HG03280 (cell line): ENCODE measurements around the gene TMEM11.
"Not testable (repeated sequence)": the region's sequence is repeated elsewhere in the genome, so short reads cannot be mapped to it uniquely, and the experiment has no call there.

Source experiments
- ATAC-seq: cut with Tn5 transposase; IDR thresholded peaks from one replicate; pipeline ENCODE4 v1.9.1; 2021; ENCODE audit warnings: mild to moderate bottlenecking, moderate library complexity; ENCODE audit not compliant: unreplicated experiment

The TMEM11 gene

DNA sequence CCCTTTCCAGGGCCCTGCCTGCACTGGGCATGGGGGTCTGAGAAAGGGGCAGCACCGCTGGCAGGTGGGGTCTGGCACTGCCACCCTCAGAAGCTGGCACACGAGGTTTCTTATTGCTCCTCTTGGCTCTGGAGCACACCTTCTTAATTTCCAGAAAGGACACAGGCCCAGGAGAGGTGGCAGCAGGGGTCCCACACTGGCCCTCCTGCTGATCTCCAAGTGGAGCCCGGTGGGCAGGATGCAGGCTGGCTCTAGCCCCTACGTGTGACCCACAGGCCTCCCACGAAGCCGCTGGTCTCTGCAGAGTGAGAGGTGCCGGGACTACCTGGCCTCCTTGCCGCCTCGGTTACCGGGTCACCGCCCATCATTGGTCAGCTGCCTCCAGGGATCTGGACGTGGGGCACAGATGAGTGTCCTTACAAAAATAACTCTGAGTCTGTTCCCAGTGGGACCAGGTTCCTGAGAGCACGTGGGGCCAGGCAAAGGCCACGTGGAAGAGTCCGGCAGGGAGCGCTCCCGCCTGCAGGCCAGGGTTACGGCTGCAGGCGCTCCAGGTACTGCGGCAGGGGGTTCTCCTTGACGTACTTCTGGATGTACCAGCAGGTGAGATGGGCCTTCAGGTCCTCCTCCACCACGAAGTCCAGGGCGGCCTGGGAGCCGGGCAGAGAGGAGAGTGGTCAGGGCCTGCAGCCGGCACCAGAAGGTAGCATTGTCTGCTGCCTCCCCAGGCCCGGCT is 29.0 kb upstream of the TMEM11 start:
- ATAC-seq: no peak

- ATAC-seq: no peak
These were observed 28.2 kb upstream of the TMEM11 start for GRCh38 chr17:21242026-21242697.

DNA sequence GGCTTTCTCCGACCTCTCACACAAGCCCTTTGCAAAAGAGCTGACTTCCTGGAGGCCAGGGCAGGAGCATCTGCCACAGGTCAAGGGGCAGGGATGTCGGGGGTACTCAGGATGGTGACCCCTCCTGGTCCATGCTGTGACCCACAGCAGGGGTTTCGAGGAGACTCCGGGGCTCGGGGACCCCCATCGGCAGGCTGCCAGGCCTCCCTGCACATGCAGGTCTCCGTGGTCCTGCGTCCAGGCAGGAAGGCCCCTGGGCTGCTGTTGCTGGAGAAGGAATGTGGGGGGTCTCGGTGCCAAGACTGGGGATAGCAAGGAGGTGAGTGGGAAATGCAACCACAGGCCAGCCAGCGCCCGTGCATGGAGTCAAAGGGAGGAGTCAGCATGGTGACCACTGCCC is 27.6 kb upstream of the TMEM11 start:
- ATAC-seq: no peak

DNA sequence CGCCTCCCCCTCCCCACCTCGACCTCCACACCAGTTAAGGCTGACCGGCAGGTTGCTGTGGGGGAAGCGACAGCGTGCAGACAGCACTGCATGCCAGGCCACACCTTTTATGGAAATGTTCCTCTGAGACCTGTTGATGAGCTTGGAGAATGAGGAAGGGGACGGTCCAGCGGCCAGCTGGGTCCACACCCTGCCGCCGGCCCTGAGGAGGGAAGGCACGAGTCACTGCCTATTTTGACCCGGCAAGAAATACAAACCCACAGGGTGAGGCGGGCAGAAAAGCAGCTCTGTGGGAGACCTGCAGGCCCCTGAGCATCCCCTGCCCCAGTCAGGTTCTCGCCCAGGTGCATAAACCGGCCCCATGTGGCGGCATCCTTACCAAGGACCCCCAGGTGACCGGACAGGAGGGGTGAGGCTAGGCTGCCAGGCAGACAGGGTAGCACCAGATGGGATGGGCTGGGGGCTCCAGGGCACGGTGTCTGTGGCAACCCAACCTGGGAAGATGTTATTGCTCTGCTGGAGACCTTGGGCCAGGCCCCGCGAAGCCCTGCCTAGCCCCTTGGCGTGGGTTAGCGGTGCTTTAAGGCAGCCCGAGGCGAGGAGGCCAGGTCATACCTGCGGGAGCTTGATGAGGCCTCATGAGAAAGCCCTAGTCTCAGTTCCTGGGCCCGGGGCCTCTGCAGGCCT is 26.6 kb upstream of the TMEM11 start:
- no peak for ATAC-seq

GRCh38 chr17:21239680-21240368 is 25.9 kb upstream of the TMEM11 start:
- no peak for ATAC-seq

DNA sequence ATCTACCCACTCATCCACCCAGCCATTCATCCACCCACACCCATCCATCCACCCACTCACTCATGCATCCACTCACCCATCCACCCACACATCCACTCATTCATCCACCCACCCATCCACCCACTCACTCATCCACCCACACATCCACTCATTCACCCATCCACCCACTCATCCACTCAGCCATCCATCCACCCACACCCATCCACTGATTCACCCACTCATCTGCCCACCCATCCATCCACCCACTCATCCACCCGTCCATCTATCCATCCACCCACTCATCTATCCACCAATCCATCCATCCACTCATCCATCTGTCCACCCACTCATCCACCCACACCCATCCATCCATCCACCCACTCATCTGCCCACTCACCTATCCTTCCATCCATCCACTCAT is 22.0 kb upstream of the TMEM11 start:
- no peak for ATAC-seq

DNA sequence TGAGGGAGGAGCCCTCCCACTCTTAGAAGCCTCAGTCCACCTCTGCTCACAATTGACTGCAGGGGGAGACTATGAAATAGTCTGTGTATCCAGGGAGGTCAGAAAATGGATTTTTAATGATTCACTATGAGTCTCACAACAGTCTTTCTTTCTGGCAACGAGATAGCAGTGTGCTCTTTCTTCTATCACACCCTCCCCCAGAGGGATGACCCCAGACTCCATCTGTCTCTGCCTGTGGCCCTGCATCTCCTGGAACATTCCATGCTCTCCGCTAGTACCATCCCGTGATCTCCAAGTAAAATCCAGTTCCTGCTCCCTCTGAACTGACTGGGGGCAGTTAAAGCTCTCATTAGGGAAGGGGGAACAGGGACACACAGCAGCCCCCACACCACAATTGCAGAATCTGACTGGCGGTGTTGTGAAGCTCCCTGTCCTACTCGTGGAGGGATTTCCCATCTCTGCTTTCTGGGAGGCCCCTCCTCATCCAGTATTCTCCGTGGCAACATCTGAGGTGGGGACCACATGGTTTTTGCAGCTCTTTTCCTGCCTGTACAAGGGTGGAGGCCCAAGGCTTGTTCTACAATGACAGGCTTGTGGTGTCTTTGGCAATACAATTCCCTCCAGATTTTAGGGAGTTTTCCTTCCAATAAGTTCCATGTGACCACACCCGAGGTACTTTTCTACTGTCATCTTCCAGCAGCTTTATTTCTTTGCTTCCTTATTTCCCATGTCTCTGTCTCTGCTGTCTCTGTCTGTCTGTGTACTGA is 19.8 kb upstream of the TMEM11 start:
- ATAC-seq: no peak

- ATAC-seq: no peak
These were observed 18.2 kb upstream of the TMEM11 start for GRCh38 chr17:21232033-21232749.

DNA sequence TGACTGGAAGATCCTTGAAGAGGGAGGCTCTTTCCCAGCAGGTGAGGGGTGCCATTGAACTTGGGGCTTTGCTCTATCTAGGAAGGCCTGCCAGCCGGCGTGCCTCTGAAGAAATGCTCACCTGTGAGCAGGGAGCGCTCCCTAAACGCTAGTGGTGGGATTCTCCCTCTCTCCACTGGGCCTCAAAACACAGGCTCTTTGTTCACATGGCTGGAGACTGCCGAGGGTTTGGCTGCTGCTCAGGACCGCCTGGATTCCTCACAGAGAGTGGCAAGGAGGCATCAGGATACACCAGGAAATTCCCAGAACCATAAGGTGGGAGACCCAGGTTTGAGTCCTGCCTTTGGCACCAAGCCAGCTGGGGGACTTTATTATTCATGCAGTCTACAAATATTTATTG is 17.6 kb upstream of the TMEM11 start:
- ATAC-seq: no peak

DNA sequence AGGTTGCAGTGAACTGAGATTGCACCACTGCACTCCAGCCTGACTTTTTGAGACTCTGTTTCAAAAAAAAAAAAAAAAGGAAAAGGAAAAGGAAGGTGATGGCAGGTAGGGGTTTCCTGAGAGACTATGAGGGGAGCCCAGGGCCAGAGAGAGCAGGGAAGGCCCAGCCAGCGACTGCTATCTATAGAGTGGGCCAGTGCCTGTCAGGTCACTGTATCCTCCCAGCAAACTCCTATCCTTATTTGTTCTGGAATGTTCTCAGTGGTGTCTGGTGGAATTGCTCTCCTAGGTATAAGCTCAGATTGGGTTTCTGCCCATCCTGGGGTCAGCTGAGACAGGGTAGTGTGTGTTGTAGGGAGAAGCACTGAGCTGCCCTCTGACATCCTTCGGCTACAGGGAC is 14.9 kb upstream of the TMEM11 start:
- no peak for ATAC-seq

GRCh38 chr17:21228111-21228510 is 14.2 kb upstream of the TMEM11 start:
- ATAC-seq: no peak

DNA sequence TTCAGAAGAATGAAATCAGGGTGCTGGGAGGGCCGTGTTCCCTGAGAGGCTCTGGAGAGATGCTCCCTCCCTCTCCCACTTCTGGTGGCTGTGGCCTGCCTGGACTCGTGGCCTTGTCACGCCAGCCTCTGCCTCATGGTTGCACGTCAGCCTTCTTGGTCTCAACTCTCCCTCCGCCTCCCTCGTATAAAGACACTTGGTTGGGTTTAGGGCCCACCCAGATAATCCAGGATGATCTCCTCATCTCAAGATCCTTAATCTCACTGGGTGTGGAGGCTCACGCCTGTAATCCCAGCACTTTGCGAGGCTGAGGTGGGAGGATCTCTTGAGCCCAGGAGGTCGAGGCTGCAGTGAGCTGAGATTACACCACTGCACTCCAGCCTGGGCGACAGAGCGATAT is 13.3 kb upstream of the TMEM11 start:
- ATAC-seq: not testable (repeated sequence)

GRCh38 chr17:21223086-21223485 is 9.1 kb upstream of the TMEM11 start:
- ATAC-seq: no peak

GRCh38 chr17:21218831-21219380 is 4.9 kb upstream of the TMEM11 start:
- no peak for ATAC-seq

DNA sequence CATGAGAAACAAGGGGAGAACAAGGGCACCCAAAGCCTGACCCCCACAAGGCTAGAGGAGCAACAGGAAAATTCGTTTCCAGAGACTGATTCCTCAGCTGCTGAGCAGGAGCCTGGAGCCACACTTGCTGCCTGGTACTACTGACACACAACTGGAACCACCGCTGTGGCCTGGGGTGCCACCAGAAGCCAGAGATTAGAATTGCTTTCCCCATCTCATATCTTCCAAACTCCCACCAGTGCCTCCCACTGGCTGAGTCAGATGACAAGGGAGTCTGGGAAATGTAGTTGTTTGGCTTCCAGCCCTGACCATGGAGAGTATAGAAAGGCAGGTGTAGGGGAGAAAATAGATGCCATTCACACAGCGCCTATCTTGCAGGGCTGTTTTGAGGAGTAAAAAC is 4.1 kb upstream of the TMEM11 start:
- ATAC-seq: no peak

DNA sequence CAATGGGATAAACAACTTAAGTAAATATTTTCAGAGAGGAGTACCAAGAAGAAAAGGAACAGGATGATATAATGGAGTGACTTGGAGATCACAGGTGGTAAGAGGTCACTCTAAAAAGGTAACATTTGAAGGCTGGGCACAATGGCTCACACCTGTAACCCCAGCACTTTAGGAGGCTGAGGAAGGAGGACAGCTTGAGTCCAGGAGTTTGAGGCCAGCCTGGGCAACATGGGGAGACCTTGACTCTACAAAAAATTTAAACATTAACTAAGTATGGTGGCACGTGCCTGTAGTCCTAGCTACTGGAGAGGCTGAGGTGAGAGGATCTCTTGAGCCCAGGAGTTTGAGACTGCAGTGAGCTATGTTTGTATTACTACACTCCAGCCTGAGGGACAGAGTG is 3.4 kb upstream of the TMEM11 start:
- no peak for ATAC-seq

DNA sequence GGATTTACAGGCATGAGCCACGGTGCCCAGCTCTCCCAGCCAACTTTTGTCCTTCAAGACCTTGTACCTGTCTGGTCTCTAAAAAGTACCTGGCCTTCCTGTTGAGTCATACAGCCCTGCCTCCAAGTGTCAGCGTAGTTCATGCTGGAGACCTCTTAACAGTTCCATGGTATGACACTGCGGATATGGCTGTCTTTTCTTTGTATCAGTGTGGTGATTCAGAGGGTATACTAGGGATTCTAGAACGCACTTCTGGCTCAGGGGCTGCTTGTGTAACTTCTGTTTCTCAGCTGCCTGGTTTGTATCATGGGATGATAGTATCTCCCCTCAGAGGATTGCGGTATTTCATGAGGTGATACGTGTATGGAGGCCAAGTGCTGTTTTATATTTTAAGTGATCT is 2.0 kb upstream of the TMEM11 start:
- ATAC-seq: no peak

GRCh38 chr17:21214777-21215541 is 998 bp upstream of the TMEM11 start:
- peak; percentile 4 for ATAC-seq

DNA sequence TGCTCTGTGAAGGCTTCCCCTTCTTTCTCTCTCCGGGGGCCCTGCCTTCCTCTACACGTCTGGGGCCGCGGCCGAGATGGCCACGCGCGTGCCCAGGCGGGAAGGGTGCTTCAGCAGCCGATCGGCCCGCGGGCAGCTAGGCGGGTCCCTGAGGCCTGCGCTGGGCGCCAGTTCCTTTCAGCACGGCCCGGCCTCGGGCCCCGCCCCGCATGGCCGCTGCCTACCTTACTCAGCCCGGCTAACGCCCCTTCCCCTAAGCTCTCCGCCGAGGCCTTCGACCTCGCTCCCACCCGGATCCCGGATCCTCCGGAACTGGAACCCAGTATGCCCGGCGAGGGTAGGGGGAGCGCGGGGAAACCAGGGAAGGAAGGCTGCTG is 335 bp downstream of the TMEM11 start:
- peak; percentile 15 for ATAC-seq
